ENCODE measurements around the gene IFNGR2.
"Not testable (repeated sequence)": the region's sequence is repeated elsewhere in the genome, so short reads cannot be mapped to it uniquely, and the experiment has no call there.

The IFNGR2 gene

DNA sequence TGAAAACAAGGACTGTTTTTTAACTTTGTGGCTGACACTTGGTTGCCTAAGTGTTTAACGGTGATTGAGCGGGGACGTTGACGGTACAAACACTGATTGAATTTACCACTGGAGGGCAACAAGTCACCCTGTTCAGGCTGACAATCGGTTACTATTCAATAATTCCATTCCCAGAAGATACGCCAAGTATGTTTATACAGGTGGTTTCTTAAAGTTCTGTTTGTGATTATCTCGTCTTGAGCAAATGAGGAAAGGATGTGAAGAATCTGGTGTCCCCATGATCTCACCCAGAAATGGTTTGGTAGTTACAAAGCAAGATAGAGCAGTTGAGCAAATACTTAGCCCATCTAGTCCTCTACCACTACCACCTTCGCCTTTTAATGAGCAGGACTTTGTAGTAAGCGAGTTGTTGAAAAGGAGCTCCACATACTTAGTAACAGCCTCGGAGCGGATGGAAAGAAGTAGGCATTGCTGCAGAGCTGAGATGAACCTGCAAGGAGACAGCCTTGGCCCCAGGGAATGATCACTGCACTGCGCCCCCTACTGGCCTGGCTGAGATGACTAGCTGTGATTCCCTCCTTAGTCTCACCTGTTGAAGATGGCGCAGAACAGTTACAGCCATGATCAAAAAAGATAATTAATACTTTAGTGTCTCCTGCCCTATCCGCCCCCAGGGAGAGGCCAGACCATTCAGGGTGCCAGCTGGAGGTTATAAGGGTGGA, 42.2 kb upstream of the IFNGR2 start:
- H3K4me3 ChIP-seq (ENCODE audit: low read depth, low read length), result no peak overlapping the region
- peak; percentile 79 for DNase-seq (ENCODE audit: low read depth)
- TF ChIP-seq, protein P1, sequence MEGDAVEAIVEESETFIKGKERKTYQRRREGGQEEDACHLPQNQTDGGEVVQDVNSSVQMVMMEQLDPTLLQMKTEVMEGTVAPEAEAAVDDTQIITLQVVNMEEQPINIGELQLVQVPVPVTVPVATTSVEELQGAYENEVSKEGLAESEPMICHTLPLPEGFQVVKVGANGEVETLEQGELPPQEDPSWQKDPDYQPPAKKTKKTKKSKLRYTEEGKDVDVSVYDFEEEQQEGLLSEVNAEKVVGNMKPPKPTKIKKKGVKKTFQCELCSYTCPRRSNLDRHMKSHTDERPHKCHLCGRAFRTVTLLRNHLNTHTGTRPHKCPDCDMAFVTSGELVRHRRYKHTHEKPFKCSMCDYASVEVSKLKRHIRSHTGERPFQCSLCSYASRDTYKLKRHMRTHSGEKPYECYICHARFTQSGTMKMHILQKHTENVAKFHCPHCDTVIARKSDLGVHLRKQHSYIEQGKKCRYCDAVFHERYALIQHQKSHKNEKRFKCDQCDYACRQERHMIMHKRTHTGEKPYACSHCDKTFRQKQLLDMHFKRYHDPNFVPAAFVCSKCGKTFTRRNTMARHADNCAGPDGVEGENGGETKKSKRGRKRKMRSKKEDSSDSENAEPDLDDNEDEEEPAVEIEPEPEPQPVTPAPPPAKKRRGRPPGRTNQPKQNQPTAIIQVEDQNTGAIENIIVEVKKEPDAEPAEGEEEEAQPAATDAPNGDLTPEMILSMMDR (conservative IDR thresholded peaks at IDR 0.05; ENCODE audit: low read depth, low read length), result peak; percentile 96

DNA sequence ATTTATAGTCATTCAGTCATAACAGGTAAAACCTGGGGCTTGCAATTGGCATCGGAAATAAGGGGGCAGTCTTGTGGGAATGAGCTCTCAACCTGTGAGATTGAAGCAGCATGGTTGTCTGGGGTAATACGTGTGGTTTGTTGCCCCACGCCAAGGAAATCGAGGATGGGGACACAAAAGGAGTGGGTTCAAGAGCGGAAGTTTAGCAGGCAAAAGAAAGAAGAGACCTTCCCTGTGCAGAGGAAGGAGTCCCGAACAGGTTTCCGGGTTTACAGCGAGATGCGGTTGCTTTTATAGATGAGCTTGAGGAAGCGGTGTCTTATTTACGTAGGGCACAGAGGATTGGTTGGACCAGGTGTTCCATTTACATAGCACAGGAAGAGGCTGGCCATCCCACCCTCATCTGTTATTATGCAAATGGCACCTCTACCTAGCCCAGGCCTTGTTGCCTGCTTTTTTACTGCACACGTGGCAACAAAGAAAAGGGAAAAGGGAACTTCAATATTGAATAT, 41.1 kb upstream of the IFNGR2 start:
- H3K4me3 ChIP-seq (ENCODE audit: low read depth, low read length), result no peak overlapping the region
- TF ChIP-seq, protein P1 (conservative IDR thresholded peaks at IDR 0.05; ENCODE audit: low read depth, low read length), result no peak
- peak; percentile 10 for DNase-seq (ENCODE audit: low read depth)

DNA sequence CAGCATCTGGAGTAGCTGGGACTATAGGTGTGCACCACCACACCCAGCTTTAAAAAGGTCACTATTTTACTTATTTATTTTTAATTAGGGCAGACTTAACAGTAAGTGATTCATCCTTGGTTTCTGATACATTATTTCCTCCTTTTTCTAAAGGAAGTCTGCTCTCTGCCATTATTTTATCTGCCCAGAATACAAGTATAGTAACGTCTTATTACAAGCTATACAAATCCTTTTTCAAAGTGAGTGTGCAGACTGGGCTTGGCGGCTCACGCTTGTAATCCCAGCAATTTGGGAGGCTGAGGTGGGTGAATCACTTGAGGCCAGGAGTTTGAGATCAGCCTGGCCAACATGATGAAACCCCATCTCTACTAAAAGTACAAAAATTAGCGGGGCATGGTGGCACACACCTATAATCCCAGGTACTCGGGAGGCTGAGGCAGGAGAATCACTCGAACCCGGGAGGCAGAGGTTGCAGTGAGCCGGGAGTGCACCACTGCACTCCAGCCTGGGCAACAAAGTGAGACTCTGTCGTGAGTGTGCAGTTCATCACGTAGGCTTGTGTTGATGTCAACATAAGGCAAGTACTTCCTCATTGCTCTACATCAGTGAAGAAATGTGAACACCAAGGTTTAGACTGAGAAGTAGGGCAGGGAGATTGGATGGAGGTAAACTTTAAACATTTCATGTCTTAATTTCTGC, 39.2 kb upstream of the IFNGR2 start:
- not testable (repeated sequence) for DNase-seq (ENCODE audit: low read depth); H3K4me3 ChIP-seq (ENCODE audit: low read depth, low read length)

DNA sequence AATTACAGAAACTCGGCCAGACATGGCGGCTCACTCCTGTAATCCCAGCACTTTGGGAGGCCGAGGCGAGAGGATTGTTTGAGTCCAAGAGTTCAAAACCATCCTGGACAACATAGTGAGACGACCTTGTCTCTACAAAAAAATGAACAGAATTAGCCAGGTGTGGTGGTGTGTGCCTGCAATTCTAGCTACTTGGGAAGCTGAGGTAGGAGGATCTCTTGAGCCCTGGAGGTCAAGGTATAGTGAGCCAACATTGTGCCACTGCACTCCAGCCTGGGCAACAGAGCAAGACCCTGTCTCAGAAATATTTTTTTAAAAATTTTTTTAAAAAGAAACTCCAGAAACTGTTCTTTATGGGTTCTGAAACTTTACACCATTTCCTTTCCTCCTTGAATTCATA, 38.4 kb upstream of the IFNGR2 start:
- no peak overlapping the region for H3K4me3 ChIP-seq (ENCODE audit: low read depth, low read length)
- no peak for DNase-seq (ENCODE audit: low read depth)
- TF ChIP-seq, protein P1 (conservative IDR thresholded peaks at IDR 0.05; ENCODE audit: low read depth, low read length), result no peak

DNA sequence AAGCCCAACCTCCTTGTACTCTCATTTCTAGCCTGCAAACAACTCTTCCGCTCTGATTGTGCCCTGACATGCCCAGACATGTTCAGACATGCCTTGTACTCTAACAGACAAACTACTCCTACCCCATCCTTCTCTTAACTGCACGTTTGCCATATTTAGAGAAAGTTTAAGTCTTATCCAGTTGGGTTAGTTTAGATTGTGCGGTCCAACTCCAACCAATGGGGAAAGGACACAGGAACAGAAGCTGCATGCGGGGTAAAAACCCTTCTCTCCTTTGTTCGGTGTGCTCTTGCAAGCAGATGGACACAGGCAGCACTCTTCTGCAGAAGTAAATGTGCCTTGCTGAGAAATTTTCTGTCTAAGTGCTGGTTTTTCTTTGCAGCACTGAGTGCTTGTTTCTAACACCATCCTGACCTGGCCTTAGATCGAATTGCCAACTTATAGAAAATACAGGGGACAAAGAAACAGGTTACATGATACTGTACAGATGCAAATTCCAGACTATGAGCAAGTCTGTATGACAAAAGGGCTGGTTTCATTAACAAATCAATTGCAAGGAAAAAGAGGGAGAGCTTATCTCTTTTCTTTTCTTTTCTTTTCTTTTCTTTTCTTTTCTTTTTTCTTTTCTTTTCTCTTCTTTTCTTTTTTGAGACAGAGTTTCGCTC, 35.8 kb upstream of the IFNGR2 start:
- TF ChIP-seq, protein P1 (conservative IDR thresholded peaks at IDR 0.05; ENCODE audit: low read depth, low read length), result no peak
- DNase-seq (ENCODE audit: low read depth), result no peak
- no peak overlapping the region for H3K4me3 ChIP-seq (ENCODE audit: low read depth, low read length)

DNA sequence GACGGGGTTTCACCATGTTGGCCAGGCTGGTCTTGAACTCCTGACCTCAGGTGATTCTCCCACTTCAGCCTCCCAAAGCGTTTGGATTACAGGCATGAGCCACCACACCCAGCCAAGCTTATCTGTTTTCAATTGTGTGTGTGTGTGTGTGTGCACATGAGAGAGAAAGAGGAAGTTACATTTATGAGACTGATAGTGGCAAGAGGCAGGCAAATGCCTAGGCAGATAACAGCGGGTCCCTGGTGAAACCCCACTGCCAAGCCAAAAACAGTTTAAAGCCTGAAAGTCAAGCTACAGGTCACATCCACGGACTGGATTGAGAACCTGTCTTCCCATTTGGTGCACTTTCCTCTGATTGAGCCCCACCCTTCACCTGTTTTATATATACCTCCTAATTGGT, 35.1 kb upstream of the IFNGR2 start:
- DNase-seq (ENCODE audit: low read depth), result no peak
- TF ChIP-seq, protein P1 (conservative IDR thresholded peaks at IDR 0.05; ENCODE audit: low read depth, low read length), result no peak
- no peak overlapping the region for H3K4me3 ChIP-seq (ENCODE audit: low read depth, low read length)

DNA sequence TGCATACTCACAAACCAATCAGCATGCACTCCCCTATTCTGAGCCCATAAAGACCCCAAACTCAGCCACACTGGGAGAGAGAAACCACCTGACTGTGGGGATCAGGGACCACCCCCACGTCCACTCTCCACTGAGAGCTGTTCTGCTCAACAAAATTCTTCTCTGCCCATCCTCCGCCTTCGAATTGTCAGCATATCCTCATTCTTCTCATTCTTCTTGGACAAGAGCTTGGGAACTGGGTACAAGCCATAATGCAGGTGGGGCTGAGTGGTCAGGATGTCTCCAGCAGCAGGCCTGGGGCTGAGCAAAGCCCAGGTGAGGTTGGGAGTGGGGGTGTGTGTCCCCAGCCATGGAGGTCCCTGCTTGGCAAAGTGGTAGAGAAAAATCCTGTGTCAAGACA, 34.6 kb upstream of the IFNGR2 start:
- TF ChIP-seq, protein P1 (conservative IDR thresholded peaks at IDR 0.05; ENCODE audit: low read depth, low read length), result no peak
- H3K4me3 ChIP-seq (ENCODE audit: low read depth, low read length), result no peak overlapping the region
- DNase-seq (ENCODE audit: low read depth), result no peak

Measured in choroid plexus epithelial cell (primary cell).